Testis (tissue), 2 donors: ENCODE results near the gene ATP5F1E.

Source experiments
- POLR2A ChIP-seq: fragments of 450-650 bp; IDR thresholded peaks from one replicate; pipeline ENCODE4 v1.6.1; 2017; ENCODE audit warnings: antibody characterized with exemption, mild to moderate bottlenecking, moderate library complexity
- TF ChIP-seq, protein P1 (sequence below), 3 experiments: fragments of 450-650 bp in 2 of 3; fragments of 200-600 bp in 1 of 3; sonication (generic) in 1 of 3; IDR thresholded peaks; one replicate each; pipeline ENCODE4 v1.5.1; 2016 to 2019; ENCODE audit warnings: antibody characterized with exemption in 3 of 3, mild to moderate bottlenecking in 2 of 3, moderate library complexity in 1 of 3

DNA sequence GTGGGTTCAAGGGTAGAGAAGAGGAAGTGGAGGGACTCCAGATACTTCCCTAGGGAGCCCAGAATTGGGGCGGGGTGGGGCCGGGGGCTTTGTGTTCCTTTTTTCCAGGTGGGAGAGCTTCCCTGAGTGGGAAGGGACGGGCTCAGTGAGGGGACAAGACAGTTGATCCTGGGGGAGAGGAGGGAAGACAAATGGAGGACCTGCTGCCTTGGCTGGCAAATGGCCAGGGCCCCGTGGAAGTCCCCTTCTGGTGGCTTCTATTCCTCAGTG, 27.7 kb downstream of the ATP5F1E start:
- TF ChIP-seq, protein P1, sequence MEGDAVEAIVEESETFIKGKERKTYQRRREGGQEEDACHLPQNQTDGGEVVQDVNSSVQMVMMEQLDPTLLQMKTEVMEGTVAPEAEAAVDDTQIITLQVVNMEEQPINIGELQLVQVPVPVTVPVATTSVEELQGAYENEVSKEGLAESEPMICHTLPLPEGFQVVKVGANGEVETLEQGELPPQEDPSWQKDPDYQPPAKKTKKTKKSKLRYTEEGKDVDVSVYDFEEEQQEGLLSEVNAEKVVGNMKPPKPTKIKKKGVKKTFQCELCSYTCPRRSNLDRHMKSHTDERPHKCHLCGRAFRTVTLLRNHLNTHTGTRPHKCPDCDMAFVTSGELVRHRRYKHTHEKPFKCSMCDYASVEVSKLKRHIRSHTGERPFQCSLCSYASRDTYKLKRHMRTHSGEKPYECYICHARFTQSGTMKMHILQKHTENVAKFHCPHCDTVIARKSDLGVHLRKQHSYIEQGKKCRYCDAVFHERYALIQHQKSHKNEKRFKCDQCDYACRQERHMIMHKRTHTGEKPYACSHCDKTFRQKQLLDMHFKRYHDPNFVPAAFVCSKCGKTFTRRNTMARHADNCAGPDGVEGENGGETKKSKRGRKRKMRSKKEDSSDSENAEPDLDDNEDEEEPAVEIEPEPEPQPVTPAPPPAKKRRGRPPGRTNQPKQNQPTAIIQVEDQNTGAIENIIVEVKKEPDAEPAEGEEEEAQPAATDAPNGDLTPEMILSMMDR (IDR thresholded peaks at IDR 0.05): no peak
- TF ChIP-seq POLR2A: no peak
